Natural killer cell (primary cell): Measurements from ENCODE around the gene MBNL1. TPM values are rescaled to one million over a fixed set of nuclear protein-coding genes. Genes with fewer than 3 reads are reported as not detected.

Experiments used
- ATAC-seq, 3 donors: fragments of 150-1000 bp in 2 of 3; fragments of 200-7000 bp in 1 of 3; cut with Tn5 transposase; 1 replicate in 1 of 3; 2 replicates in 2 of 3; pipeline ENCODE4 v1.10.0; 2021; ENCODE audit warnings: mild to moderate bottlenecking in 2 of 3, moderate library complexity in 2 of 3
- DNase-seq, 2 donors: peaks; one replicate each; pipeline versions ENCODE4 v3.0.0 to v3.0.0-alpha.2; 2013 to 2021; ENCODE audit warnings: mixed read lengths in 1 of 2
- H3K27ac ChIP-seq: one replicate; pipeline ENCODE4 v1.5.1; 2013; ENCODE audit warnings: mild to moderate bottlenecking, low read length
- H3K27me3 ChIP-seq: one replicate; pipeline ENCODE4 v1.6.1; 2013; ENCODE audit warnings: low read length; ENCODE audit not compliant: control insufficient read depth, insufficient read depth
- H3K36me3 ChIP-seq: one replicate; pipeline ENCODE4 v1.6.1; 2013; ENCODE audit warnings: low read length; ENCODE audit not compliant: control insufficient read depth, insufficient read depth
- H3K4me1 ChIP-seq: one replicate; pipeline ENCODE4 v1.6.1; 2013; ENCODE audit warnings: low read length; ENCODE audit not compliant: control insufficient read depth, insufficient read depth
- H3K4me3 ChIP-seq: one replicate; pipeline ENCODE4 v1.5.1; 2013; ENCODE audit warnings: low read length
- H3K9me3 ChIP-seq: one replicate; pipeline ENCODE4 v1.6.1; 2013; ENCODE audit warnings: low read length; ENCODE audit not compliant: control insufficient read depth, insufficient read depth
- H3K27ac Mint-ChIP-seq, 2 donors: one replicate each; pipeline ENCODE4 v1.8.0; 2022; ENCODE audit warnings: mild to moderate bottlenecking in 2 of 2, mixed read lengths in 2 of 2, moderate library complexity in 1 of 2
- H3K27me3 Mint-ChIP-seq, 2 donors: one replicate each; pipeline ENCODE4 v1.8.0; 2022; ENCODE audit warnings: low read depth in 2 of 2, mixed read lengths in 2 of 2
- H3K36me3 Mint-ChIP-seq: one replicate; pipeline ENCODE4 v1.8.0; 2022; ENCODE audit warnings: mixed read lengths
- H3K4me1 Mint-ChIP-seq, 2 donors: one replicate each; pipeline ENCODE4 v1.8.0; 2022; ENCODE audit warnings: mixed read lengths in 2 of 2
- H3K4me3 Mint-ChIP-seq: one replicate; pipeline ENCODE4 v1.8.0; 2022; ENCODE audit warnings: mild to moderate bottlenecking, moderate library complexity, mixed read lengths
- H3K9me3 Mint-ChIP-seq, 2 donors: one replicate each; pipeline ENCODE4 v1.8.0; 2022; ENCODE audit warnings: mixed read lengths in 2 of 2
- WGBS: methylation state at CpG from one replicate; pipeline ENCODE4 v1.1.7; 2013; ENCODE audit warnings: missing lambda C conversion rate; ENCODE audit not compliant: insufficient coverage; 5-methylcytosine and 5-hydroxymethylcytosine counted together
- intact Hi-C: fragments of 100-400 bp; cut with micrococcal nuclease; formaldehyde crosslinking; loops from one replicate; pipeline ENCODE4 v1.14.2; 2022
- total RNA-seq, 4 donors: library from RNA; stranded (reverse); fragments of 120-200 nt in 1 of 4; gene quantifications; one replicate each; pipeline versions ENCODE4 v1.2.3 to v1.2.4, GENCODE V29; 2013 to 2022
- TF ChIP-seq, protein P1 (sequence below): fragments of 200-600 bp; IDR thresholded peaks from one replicate; pipeline ENCODE4 v1.8.0; 2022; ENCODE audit warnings: antibody characterized with exemption

MBNL1 gene
- total RNA-seq, 3 donors from 2014 or later (not counting 1 experiment from before 2014, with no cell fraction given): 600 to 704 (median 607) TPM

DNA sequence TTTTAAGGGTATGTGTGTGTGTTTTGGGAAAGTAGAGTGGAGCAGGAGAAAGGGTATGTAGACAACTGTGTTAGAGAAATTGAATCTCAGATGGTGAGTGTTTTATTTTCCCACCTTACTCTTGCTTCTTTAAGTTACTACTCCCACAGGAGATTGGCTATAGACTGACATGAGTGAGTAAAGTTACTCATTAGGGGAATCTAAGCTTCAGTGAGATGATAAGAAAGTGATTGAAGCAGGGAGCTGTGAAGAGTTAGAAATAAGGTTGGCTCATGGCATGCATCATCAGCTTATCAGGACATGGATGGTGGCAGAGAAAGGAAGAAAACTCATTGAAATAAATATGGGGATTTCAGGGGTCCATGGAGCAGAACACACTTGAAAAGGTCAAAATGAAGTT, 88.9 kb downstream of the MBNL1 start:
- Mint-ChIP-seq H3K4me3 (no peak overlapping the region), H3K9me3 (no peaks in the 10 kb centered on the region), H3K36me3 (no peaks in the 10 kb centered on the region), H3K27me3 (no peaks in the 10 kb centered on the region), H3K27ac (peak overlapping the region; percentile 46 to 48), H3K4me1 (peaks cover 74 to 75% of the 10 kb centered on the region in 2 donors)
- Histone ChIP-seq H3K4me3 (no peak overlapping the region), H3K9me3 (no peaks in the 10 kb centered on the region), H3K36me3 (peaks cover 58% of the 10 kb centered on the region), H3K4me1 (peaks cover 12% of the 10 kb centered on the region), H3K27ac (no peak overlapping the region), H3K27me3 (no peaks in the 10 kb centered on the region)
- DNase-seq (no peak), ATAC-seq (no peak)
- intact Hi-C loops: no loop called here
- TF ChIP-seq, protein P1, sequence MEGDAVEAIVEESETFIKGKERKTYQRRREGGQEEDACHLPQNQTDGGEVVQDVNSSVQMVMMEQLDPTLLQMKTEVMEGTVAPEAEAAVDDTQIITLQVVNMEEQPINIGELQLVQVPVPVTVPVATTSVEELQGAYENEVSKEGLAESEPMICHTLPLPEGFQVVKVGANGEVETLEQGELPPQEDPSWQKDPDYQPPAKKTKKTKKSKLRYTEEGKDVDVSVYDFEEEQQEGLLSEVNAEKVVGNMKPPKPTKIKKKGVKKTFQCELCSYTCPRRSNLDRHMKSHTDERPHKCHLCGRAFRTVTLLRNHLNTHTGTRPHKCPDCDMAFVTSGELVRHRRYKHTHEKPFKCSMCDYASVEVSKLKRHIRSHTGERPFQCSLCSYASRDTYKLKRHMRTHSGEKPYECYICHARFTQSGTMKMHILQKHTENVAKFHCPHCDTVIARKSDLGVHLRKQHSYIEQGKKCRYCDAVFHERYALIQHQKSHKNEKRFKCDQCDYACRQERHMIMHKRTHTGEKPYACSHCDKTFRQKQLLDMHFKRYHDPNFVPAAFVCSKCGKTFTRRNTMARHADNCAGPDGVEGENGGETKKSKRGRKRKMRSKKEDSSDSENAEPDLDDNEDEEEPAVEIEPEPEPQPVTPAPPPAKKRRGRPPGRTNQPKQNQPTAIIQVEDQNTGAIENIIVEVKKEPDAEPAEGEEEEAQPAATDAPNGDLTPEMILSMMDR: no peak

DNA sequence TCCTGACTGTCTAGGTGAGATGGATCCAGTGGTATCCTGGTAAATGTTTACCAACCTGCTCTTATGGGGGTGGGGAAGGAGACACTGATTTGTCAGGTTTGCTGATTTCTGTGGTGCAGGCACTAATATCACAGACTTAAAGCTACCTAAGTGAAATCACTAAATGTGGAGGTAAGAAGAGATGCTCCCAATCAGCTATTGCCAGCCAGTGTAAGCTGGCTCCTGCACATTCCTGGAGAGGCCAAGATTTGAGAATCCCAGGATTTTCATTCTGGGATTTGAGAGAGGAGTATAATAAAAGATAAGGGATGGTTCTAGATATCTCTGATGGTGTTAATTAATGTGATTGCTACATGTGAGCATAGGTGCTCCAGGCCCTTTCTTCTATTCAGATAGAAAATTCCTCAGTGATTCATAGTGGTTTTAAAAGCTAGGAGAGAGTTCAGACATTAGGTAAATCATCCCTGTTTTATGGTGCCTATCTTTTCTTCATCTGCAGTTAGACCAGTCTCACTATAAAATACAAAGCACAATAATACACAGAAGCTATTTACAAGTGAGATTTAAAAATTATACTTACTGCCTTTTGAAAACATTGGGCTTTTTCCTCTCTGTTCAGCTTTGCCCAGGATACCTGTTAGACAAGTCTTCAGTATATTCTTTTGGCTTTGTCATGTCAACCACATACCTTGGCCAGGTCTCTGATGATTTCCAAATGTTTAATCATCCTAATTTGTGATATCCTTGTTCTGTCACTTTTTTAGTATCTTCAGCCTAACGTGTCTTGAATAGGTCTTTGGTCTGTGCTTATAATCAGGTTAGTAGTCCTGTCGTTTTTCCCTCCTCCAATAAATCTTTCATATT, 90.9 kb downstream of the MBNL1 start:
- peaks cover 75 to 78% of the 10 kb centered on the region in 2 donors for H3K4me1 Mint-ChIP-seq
- intact Hi-C loops: loop anchor here (5.0 kb wide), 1 partner anchor 43 kb away; no protein-coding TSS in a partner anchor

DNA sequence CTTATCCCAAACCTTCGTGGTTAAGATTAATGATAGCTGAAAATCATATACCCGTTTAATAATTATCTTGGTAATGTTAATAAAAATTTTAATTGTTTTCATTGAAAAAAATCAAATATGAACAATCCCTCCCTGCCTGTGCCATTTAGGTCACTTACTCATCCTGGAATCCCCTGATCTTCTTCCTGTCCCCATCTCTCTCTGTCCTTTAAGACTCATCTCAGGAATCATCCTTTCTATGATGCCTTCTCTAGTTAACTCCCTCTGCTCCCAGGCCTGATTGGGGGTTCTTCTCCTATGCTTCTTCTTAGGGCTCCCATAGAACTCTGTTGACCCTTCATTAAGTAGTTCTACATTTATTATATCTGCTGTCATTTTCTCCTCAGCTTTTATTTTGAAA, 91.6 kb downstream of the MBNL1 start:
- Histone ChIP-seq H3K27ac (no peak overlapping the region), H3K4me3 (no peak overlapping the region), H3K4me1 (peaks cover 12% of the 10 kb centered on the region), H3K27me3 (no peaks in the 10 kb centered on the region), H3K36me3 (peaks cover 57% of the 10 kb centered on the region), H3K9me3 (no peaks in the 10 kb centered on the region)
- TF ChIP-seq, protein P1: no peak
- no peaks in the 10 kb centered on the region for H3K36me3 Mint-ChIP-seq
- peak overlapping the region; percentile 63 to 79 for H3K27ac Mint-ChIP-seq
- H3K4me1 Mint-ChIP-seq: peaks cover 74 to 78% of the 10 kb centered on the region in 2 donors
- H3K27me3 Mint-ChIP-seq: no peaks in the 10 kb centered on the region
- H3K4me3 Mint-ChIP-seq: no peak overlapping the region
- intact Hi-C loops: loop anchor here (5.0 kb wide), 1 partner anchor 42 kb away; no protein-coding TSS in a partner anchor
- DNase-seq (no peak), ATAC-seq (no peak)
- WGBS: no CpG with 5 or more reads among the region's 2 CpGs
- H3K9me3 Mint-ChIP-seq: no peaks in the 10 kb centered on the region

More for the DNA sequence above, 90.9 kb downstream of the MBNL1 start:
- Mint-ChIP-seq H3K9me3 (no peaks in the 10 kb centered on the region), H3K4me3 (no peak overlapping the region), H3K36me3 (no peaks in the 10 kb centered on the region), H3K27ac (peak overlapping the region; percentile 63 to 79), H3K27me3 (no peaks in the 10 kb centered on the region)
- Histone ChIP-seq H3K9me3 (no peaks in the 10 kb centered on the region), H3K27ac (no peak overlapping the region), H3K36me3 (peaks cover 59% of the 10 kb centered on the region), H3K4me3 (no peak overlapping the region), H3K27me3 (no peaks in the 10 kb centered on the region), H3K4me1 (peaks cover 12% of the 10 kb centered on the region)
- TF ChIP-seq, protein P1: no peak
- WGBS: no CpG with 5 or more reads among the region's 2 CpGs
- ATAC-seq: no peak
- DNase-seq: no peak
